K562 (cell line): ENCODE results near the gene VWA7. TPM values are rescaled to one million over a fixed set of nuclear protein-coding genes. Genes with fewer than 3 reads are reported as not detected.

ENCODE experiments used
- BHLHE40 ChIP-seq: IDR thresholded peaks from 2 replicates; pipeline ENCODE4 v1.6.1; 2011; ENCODE audit warnings: low read length, improper control_type of control experiment
- CBX2 ChIP-seq: fragments of 200-600 bp; sonication (generic); IDR thresholded peaks from one replicate; pipeline ENCODE4 v1.6.1; 2012; ENCODE audit warnings: mild to moderate bottlenecking, low read length, inconsistent platforms; ENCODE audit not compliant: insufficient read depth, poor library complexity, severe bottlenecking
- ETV5 ChIP-seq: sonication (generic); formaldehyde crosslinking; IDR thresholded peaks from 2 replicates; pipeline ENCODE4 v1.4.0; 2020; ENCODE audit warnings: low read depth, mild to moderate bottlenecking, missing genetic modification reagents
- HINFP ChIP-seq: fragments of 450-650 bp; conservative IDR thresholded peaks from 2 replicates; pipeline ENCODE4 v1.6.1; 2016; ENCODE audit warnings: missing genetic modification characterization, low read depth, mild to moderate bottlenecking, control low read depth, missing compliant biosample characterization
- MCM5 ChIP-seq: fragments of 450-650 bp; IDR thresholded peaks from 2 replicates; pipeline ENCODE4 v1.6.1; 2016; ENCODE audit warnings: low read depth
- MIER1 ChIP-seq: fragments of 450-650 bp; IDR thresholded peaks from 2 replicates; pipeline ENCODE4 v1.6.1; 2016; ENCODE audit warnings: antibody characterized with exemption, mild to moderate bottlenecking, low read depth
- NCOA6 ChIP-seq: fragments of 450-650 bp; IDR thresholded peaks from 2 replicates; pipeline ENCODE4 v1.6.1; 2017; ENCODE audit warnings: mild to moderate bottlenecking
- NFIX ChIP-seq: fragments of 250-450 bp; sonication (Bioruptor Pico); IDR thresholded peaks from 2 replicates; pipeline ENCODE4 v1.4.0; 2020; ENCODE audit warnings: low read depth, mild to moderate bottlenecking, moderate library complexity
- PHF21A ChIP-seq: fragments of 450-650 bp; IDR thresholded peaks from 2 replicates; pipeline ENCODE4 v1.6.1; 2017; ENCODE audit warnings: low read depth, borderline replicate concordance
- SMAD4 ChIP-seq: fragments of 250-450 bp; sonication (Bioruptor Pico); conservative IDR thresholded peaks from 2 replicates; pipeline ENCODE4 v1.8.0; 2021; ENCODE audit warnings: inconsistent platforms, mild to moderate bottlenecking, moderate library complexity
- SMARCB1 ChIP-seq: IDR thresholded peaks from 2 replicates; pipeline ENCODE4 v1.6.1; 2011; ENCODE audit warnings: improper control_type of control experiment, low read depth; ENCODE audit not compliant: insufficient read length
- TAF15 ChIP-seq: fragments of 200-400 bp; formaldehyde crosslinking; IDR thresholded peaks from 2 replicates; pipeline ENCODE4 v1.6.1; 2017; ENCODE audit warnings: mild to moderate bottlenecking, low read depth, low read length, moderate library complexity
- TAF7 ChIP-seq: fragments of 450-650 bp; IDR thresholded peaks from 2 replicates; pipeline ENCODE4 v1.6.1; 2016; ENCODE audit warnings: missing genetic modification characterization, missing compliant biosample characterization
- TCF3 ChIP-seq: sonication (generic); formaldehyde crosslinking; IDR thresholded peaks from 2 replicates; pipeline ENCODE4 v1.4.0; 2020; ENCODE audit warnings: mild to moderate bottlenecking, missing genetic modification reagents
- TEAD4 ChIP-seq, 2 experiments: sonication (generic) in 1 of 2; formaldehyde crosslinking in 1 of 2; IDR thresholded peaks; 2 replicates each; pipeline versions ENCODE4 v1.6.1 to v1.8.0; 2012 to 2022; ENCODE audit warnings: borderline replicate concordance in 1 of 2, inconsistent platforms in 1 of 2, low read length in 1 of 2, mild to moderate bottlenecking in 1 of 2, missing genetic modification reagents in 1 of 2
- ZBTB17 ChIP-seq: fragments of 450-650 bp; formaldehyde crosslinking; IDR thresholded peaks from 2 replicates; pipeline ENCODE4 v1.4.0; 2020; ENCODE audit warnings: mild to moderate bottlenecking
- ZBTB2 ChIP-seq: fragments of 450-650 bp; IDR thresholded peaks from 2 replicates; pipeline ENCODE4 v1.6.1; 2016; ENCODE audit warnings: antibody characterized with exemption
- ZNF174 ChIP-seq: fragments of 250-450 bp; sonication (Bioruptor Pico); IDR thresholded peaks from 2 replicates; pipeline ENCODE4 v1.4.0; 2020; ENCODE audit warnings: mild to moderate bottlenecking
- ZNF23 ChIP-seq: fragments of 250-450 bp; sonication (Bioruptor Pico); IDR thresholded peaks from 2 replicates; pipeline ENCODE4 v1.4.0; 2020; ENCODE audit warnings: mild to moderate bottlenecking
- ZNF444 ChIP-seq: fragments of 250-450 bp; sonication (Bioruptor Pico); IDR thresholded peaks from 2 replicates; pipeline ENCODE4 v1.4.0; 2020; ENCODE audit warnings: mild to moderate bottlenecking, moderate library complexity
- polyA plus RNA-seq, 8 experiments: library from polyadenylated mRNA; depleted of rRNA in 4 of 8; stranded (reverse) in 5 of 8; unstranded in 3 of 8; fragments of >200 nt; fragmentation: Nextera tagmentation in 2 of 8; fragmentation: Illumina TruSeq in 1 of 8; extraction: Ambion mirVana in 2 of 8; extraction: Trizol in 1 of 8; gene quantifications; 2 replicates each; pipeline versions ENCODE4 v1.2.1 to v1.2.3, GENCODE V29; 2011 to 2014; ENCODE audit warnings: inconsistent platforms in 1 of 8, missing spikeins in 1 of 8
- total RNA-seq, 7 experiments: library from RNA; depleted of rRNA in 6 of 7; stranded (reverse); fragments of >200 nt in 6 of 7; fragmentation: Illumina TruSeq in 2 of 7; extraction: Trizol in 2 of 7; gene quantifications; 2 replicates each; pipeline versions ENCODE4 v1.2.1 to v1.2.3, GENCODE V29; 2011 to 2021; ENCODE audit warnings: low replicate concordance in 1 of 7
- TF ChIP-seq, protein P1 (sequence below), 2 experiments: IDR thresholded peaks; 2 replicates each; pipeline ENCODE4 v1.6.1; 2011; ENCODE audit warnings: borderline replicate concordance in 1 of 2, control low read depth in 1 of 2, low read depth in 1 of 2, low read length in 1 of 2, mild to moderate bottlenecking in 1 of 2, mixed read lengths in 1 of 2, moderate library complexity in 1 of 2; ENCODE audit not compliant: insufficient read depth in 1 of 2, insufficient read length in 1 of 2, poor library complexity in 1 of 2, severe bottlenecking in 1 of 2; ENCODE audit errors: extremely low read depth in 1 of 2
- TF ChIP-seq, protein P2 (sequence below): sonication (generic); formaldehyde crosslinking; IDR thresholded peaks from 2 replicates; pipeline ENCODE4 v1.8.0; 2022; ENCODE audit warnings: mild to moderate bottlenecking, missing genetic modification reagents

Gene VWA7
- total and polyA plus RNA-seq, 9 of the 15 experiments (the other 6 are each of a cell fraction or from before 2014, with no cell fraction given), result 0.18 to 2.9 (median 0.95) TPM

DNA sequence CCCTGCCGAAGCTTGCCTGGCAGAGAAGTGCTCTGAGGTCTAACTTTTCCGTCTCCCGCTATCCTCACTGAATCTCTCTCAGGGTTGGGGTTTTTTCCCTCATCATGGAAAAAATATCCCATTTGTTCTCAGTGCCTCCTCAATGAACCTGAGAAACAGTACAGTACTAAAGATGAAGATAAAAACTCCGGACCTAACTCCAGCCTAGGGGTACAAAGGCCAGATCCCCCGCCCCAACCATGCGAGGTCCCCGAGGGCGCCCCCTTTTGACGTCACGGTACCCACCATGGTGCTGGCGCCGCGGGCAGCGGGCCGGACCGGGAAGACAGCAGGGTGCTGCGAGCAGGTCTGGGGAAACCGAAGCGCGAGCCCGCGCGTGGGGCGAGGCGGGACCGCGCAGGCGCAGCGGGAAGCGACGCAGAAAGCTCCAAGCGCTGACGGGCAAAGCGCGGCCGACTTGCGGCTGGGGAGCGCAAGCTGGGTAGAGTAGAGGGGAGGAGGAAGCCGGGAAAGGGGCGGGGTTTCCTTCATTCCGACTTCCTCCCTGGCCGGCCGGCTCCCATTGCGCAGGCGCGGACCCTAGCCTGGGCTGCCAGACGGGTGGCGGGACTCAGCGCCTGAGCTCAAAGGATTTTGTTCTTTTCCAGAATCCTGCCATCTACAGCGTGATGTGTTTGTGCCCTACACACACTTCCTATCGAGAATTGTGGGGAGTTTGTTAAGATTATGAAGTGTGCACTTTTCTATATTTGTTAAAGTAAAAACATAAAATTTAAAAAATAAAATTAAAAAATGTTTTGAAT lies 29.5 kb upstream of the VWA7 start, which contains the start of gene LSM2 (continued):
- TF ChIP-seq, protein P1, sequence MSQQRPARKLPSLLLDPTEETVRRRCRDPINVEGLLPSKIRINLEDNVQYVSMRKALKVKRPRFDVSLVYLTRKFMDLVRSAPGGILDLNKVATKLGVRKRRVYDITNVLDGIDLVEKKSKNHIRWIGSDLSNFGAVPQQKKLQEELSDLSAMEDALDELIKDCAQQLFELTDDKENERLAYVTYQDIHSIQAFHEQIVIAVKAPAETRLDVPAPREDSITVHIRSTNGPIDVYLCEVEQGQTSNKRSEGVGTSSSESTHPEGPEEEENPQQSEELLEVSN (IDR thresholded peaks at IDR 0.05; ENCODE audit: borderline replicate concordance in 1 of 2, extremely low read depth in 1 of 2, insufficient read depth in 1 of 2, insufficient read length in 1 of 2, low read depth in 1 of 2, low read length in 1 of 2, poor library complexity in 1 of 2, severe bottlenecking in 1 of 2), result peak; percentile 84 to 86
- TF ChIP-seq NFIX (CRISPR knock-in tag) (no peak), BHLHE40 (no peak; the same call in 1 of the 2 replicates), ZNF23 (CRISPR knock-in tag) (no peak), HINFP (tag) (peak; percentile 97), SMAD4 (CRISPR knock-in tag) (peak; percentile 95), NCOA6 (no peak), ETV5 (CRISPR knock-in tag) (peak; percentile 79), TEAD4 (IDR thresholded peaks at IDR 0.05; ENCODE audit: low read length) (no peak; the same call in 1 of the 2 replicates), TEAD4 (CRISPR knock-in tag; IDR thresholded peaks at IDR 0.05; ENCODE audit: borderline replicate concordance) (no peak), ZNF174 (0 out of 2 replicates have a peak, but pooled peaks have one; percentile 61), ZNF444 (CRISPR knock-in tag) (peak; percentile 28), SMARCB1 (no peak), CBX2 (no peak), MCM5 (no peak), MIER1 (no peak), PHF21A (peak; percentile 93), TAF7 (tag) (peak; percentile 72), ZBTB2 (peak; percentile 96), TAF15 (no peak), ZBTB17 (CRISPR knock-in tag) (peak; percentile 88; the same call in 1 of the 2 replicates), TCF3 (CRISPR knock-in tag) (peak; percentile 41)
- TF ChIP-seq, protein P2, sequence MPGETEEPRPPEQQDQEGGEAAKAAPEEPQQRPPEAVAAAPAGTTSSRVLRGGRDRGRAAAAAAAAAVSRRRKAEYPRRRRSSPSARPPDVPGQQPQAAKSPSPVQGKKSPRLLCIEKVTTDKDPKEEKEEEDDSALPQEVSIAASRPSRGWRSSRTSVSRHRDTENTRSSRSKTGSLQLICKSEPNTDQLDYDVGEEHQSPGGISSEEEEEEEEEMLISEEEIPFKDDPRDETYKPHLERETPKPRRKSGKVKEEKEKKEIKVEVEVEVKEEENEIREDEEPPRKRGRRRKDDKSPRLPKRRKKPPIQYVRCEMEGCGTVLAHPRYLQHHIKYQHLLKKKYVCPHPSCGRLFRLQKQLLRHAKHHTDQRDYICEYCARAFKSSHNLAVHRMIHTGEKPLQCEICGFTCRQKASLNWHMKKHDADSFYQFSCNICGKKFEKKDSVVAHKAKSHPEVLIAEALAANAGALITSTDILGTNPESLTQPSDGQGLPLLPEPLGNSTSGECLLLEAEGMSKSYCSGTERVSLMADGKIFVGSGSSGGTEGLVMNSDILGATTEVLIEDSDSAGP (CRISPR knock-in tag), result no peak
